ENCODE measurements around the gene OR5M8.

DNA sequence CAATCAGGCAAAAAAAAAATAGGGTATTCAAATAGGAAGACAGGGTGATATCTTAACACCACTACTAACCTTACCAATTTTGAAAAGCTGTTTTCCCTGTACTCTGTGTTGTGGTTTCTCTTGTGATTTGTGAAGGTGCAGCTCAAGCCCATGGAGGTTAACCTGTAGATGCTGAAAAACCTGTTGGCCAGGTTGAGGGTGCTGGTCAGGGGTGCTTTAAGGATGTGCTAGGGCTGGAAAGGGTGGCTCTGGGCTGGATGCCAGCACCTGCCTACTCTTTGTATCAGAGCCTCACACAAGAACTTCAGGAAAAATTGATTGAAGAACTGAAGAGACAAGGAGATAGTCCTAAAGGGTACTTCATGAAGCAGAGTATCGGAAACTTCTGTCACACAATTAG, 18.3 kb upstream of the OR5M8 start:
- no peak for TF ChIP-seq SUZ12 (IDR thresholded peaks at IDR 0.05; ENCODE audit: extremely low read depth, insufficient read depth, insufficient read length)
- no peak for TF ChIP-seq YY1 (IDR thresholded peaks at IDR 0.05; ENCODE audit: insufficient read depth, insufficient read length)
- TF ChIP-seq ZNF274 (IDR thresholded peaks at IDR 0.05; ENCODE audit: low read depth, low read length): no peak

All from NT2/D1 (cell line).